GM12878 (cell line): ENCODE data around the gene TMEM40. TPM values are rescaled to one million over a fixed set of nuclear protein-coding genes. Genes with fewer than 3 reads are reported as not detected.

ENCODE experiments used
- ATAC-seq: fragments of 200-7000 bp; cut with Tn5 transposase; 3 replicates; pipeline ENCODE4 v1.9.1; 2020; ENCODE audit warnings: mild to moderate bottlenecking, moderate library complexity
- BruUV-seq: library from RNA; stranded (reverse); fragments of 400-500 nt; replicated peaks from 2 replicates; lab custom pipeline; 2021; lab: Mats Ljungman, UMichigan
- CTCF ChIA-PET: fragments of 300-600 bp; sonication (Branson Sonifier 250); formaldehyde crosslinking; extraction: SDS; loops from one replicate; lab custom pipeline; 2021; ENCODE audit warnings: inconsistent platforms; lab: Yijun Ruan, JAX
- POLR2A ChIA-PET: fragments of 350-600 bp; formaldehyde crosslinking; extraction: SDS; loops from one replicate; lab custom pipeline; 2021; ENCODE audit warnings: inconsistent platforms; lab: Charles Lee
- RAD21 ChIA-PET: fragments of 300-600 bp; sonication (Branson Sonifier 250); formaldehyde crosslinking; loops from one replicate; lab custom pipeline; 2023; ENCODE audit warnings: antibody characterized with exemption; ENCODE audit not compliant: unreplicated experiment; lab: Charles Lee
- SMC1A ChIA-PET: fragments of 300-600 bp; sonication (Branson Sonifier 250); formaldehyde crosslinking; loops from one replicate; lab custom pipeline; 2023; ENCODE audit not compliant: unreplicated experiment, uncharacterized antibody; lab: Charles Lee
- DNase-seq: peaks from one replicate; pipeline ENCODE4 v3.0.0-alpha.2; 2011; ENCODE audit warnings: low read depth, low spot score
- FAIRE-seq: peaks from 3 replicates; lab custom pipeline; 2011; peaks lifted over from hg19 to GRCh38; lab: Jason Lieb, UNC
- H2AFZ ChIP-seq: 2 replicates; pipeline ENCODE4 v1.6.0; 2011; ENCODE audit warnings: low read depth, low read length, control low read depth; ENCODE audit not compliant: control insufficient read depth
- H3K27ac ChIP-seq: 2 replicates; pipeline ENCODE4 v1.5.1; 2011; ENCODE audit warnings: control low read depth; ENCODE audit not compliant: control insufficient read depth, insufficient read depth
- H3K27me3 ChIP-seq, 2 experiments: replicated peaks in 1 of 2; 2 replicates each; pipeline versions ENCODE4 v1.6.0 to v1.6.1; 2011; ENCODE audit warnings: low read length in 1 of 2; ENCODE audit not compliant: control insufficient read depth in 2 of 2, insufficient read depth in 2 of 2
- H3K36me3 ChIP-seq, 2 experiments: 2 replicates each; pipeline ENCODE4 v1.5.1; 2011; ENCODE audit warnings: low read length in 1 of 2; ENCODE audit not compliant: control insufficient read depth in 2 of 2, insufficient read depth in 2 of 2
- H3K4me1 ChIP-seq: 2 replicates; pipeline ENCODE4 v1.6.1; 2011; ENCODE audit warnings: mild to moderate bottlenecking, low read length, moderate library complexity, mixed read lengths; ENCODE audit not compliant: control insufficient read depth, insufficient read depth
- H3K4me2 ChIP-seq: 2 replicates; pipeline ENCODE4 v1.6.0; 2011; ENCODE audit warnings: control low read depth; ENCODE audit not compliant: control insufficient read depth, insufficient read depth
- H3K4me3 ChIP-seq: fragments of 200-600 bp; sonication (generic); 2 replicates; pipeline ENCODE4 v1.5.1; 2016
- H3K79me2 ChIP-seq: 2 replicates; pipeline ENCODE4 v1.6.0; 2011; ENCODE audit warnings: low read length; ENCODE audit not compliant: control insufficient read depth, insufficient read depth
- H3K9ac ChIP-seq: 2 replicates; pipeline ENCODE4 v1.8.0; 2011; ENCODE audit warnings: low read length, control low read depth, mixed read lengths; ENCODE audit not compliant: control insufficient read depth, insufficient read depth
- H3K9me3 ChIP-seq: replicated peaks from 3 replicates; pipeline ENCODE4 v1.5.1; 2011; ENCODE audit warnings: mild to moderate bottlenecking, low read length; ENCODE audit not compliant: control insufficient read depth, insufficient read depth
- H4K20me1 ChIP-seq: 2 replicates; pipeline ENCODE4 v1.6.0; 2011; ENCODE audit not compliant: control insufficient read depth, insufficient read depth
- CHD4 ChIP-seq: fragments of 200-600 bp; sonication (generic); IDR thresholded peaks from 2 replicates; pipeline ENCODE4 v1.6.1; 2016; ENCODE audit warnings: mild to moderate bottlenecking
- HSF1 ChIP-seq: fragments of 150-350 bp; IDR thresholded peaks from 2 replicates; pipeline ENCODE4 v1.6.1; 2014; ENCODE audit warnings: mild to moderate bottlenecking, low read depth, low read length
- MTA2 ChIP-seq: fragments of 450-650 bp; IDR thresholded peaks from 2 replicates; pipeline ENCODE4 v1.6.1; 2016; ENCODE audit warnings: low read depth, mild to moderate bottlenecking, moderate library complexity
- MYB ChIP-seq: fragments of 150-350 bp; IDR thresholded peaks from 2 replicates; pipeline ENCODE4 v1.6.1; 2014; ENCODE audit warnings: mild to moderate bottlenecking, low read depth, low read length, borderline replicate concordance
- NKRF ChIP-seq: fragments of 450-650 bp; conservative IDR thresholded peaks from 2 replicates; pipeline ENCODE4 v1.6.1; 2017; ENCODE audit warnings: mild to moderate bottlenecking, moderate library complexity
- SIN3A ChIP-seq: IDR thresholded peaks from 2 replicates; pipeline ENCODE4 v1.6.1; 2012; ENCODE audit warnings: low read depth, low read length, improper control_type of control experiment
- SP1 ChIP-seq: IDR thresholded peaks from one replicate; pipeline ENCODE4 v1.6.1; 2011; ENCODE audit warnings: low read depth, low read length
- SUPT20H ChIP-seq: IDR thresholded peaks from 2 replicates; pipeline ENCODE4 v1.6.1; 2011; ENCODE audit warnings: low read depth, mild to moderate bottlenecking, low read length, moderate library complexity, borderline replicate concordance; ENCODE audit not compliant: control insufficient read depth
- USF2 ChIP-seq: IDR thresholded peaks from 2 replicates; pipeline ENCODE4 v1.6.1; 2011; ENCODE audit warnings: low read depth, low read length, improper control_type of control experiment, borderline replicate concordance
- WGBS: methylation state at CpG from one replicate; pipeline ENCODE4 v1.1.6; 2016; ENCODE audit warnings: low lambda C conversion rate; ENCODE audit not compliant: insufficient replicate concordance, insufficient coverage; ENCODE audit errors: missing lambda C conversion rate; 5-methylcytosine and 5-hydroxymethylcytosine counted together
- in situ Hi-C: fragments of 300-500 bp; cut with MboI; formaldehyde crosslinking; loops from 9 replicates; pipeline ENCODE4 v1.14.3; 2018; ENCODE audit warnings: mixed read lengths
- intact Hi-C: fragments of 100-400 bp; cut with micrococcal nuclease; formaldehyde crosslinking; loops from one replicate; pipeline ENCODE4 v1.14.2; 2022; ENCODE audit not compliant: unreplicated experiment
- polyA plus RNA-seq, 11 experiments: library from polyadenylated mRNA; depleted of rRNA in 4 of 11; unstranded in 6 of 11; stranded (reverse) in 5 of 11; fragments of >200 nt; fragmentation: Nextera tagmentation in 4 of 11; fragmentation: Illumina TruSeq in 1 of 11; extraction: Ambion mirVana in 4 of 11; extraction: Trizol in 1 of 11; gene quantifications; 1 replicate in 1 of 11; 2 replicates in 10 of 11; pipeline versions ENCODE4 v1.2.1 to v1.2.3, GENCODE V29; 2011 to 2016; ENCODE audit warnings: inconsistent platforms in 2 of 11, missing spikeins in 2 of 11, low read depth in 1 of 11
- total RNA-seq, 4 experiments: library from RNA; depleted of rRNA in 3 of 4; stranded (reverse); fragments of >200 nt in 3 of 4; fragmentation: Illumina TruSeq in 1 of 4; extraction: Trizol in 1 of 4; gene quantifications; 2 replicates each; pipeline versions ENCODE4 v1.2.1 to v1.2.3, GENCODE V29; 2013 to 2021
- TF ChIP-seq, protein P1 (sequence below): fragments of 450-650 bp; IDR thresholded peaks from 2 replicates; pipeline ENCODE4 v1.6.1; 2017; ENCODE audit warnings: mild to moderate bottlenecking

Gene TMEM40
- total and polyA plus RNA-seq, 10 of the 15 experiments (the other 5 are each of a cell fraction or from before 2014, with no cell fraction given), result 0.10 to 0.46 (median 0.27) TPM; not detected in 3

GRCh38 chr3:12734960-12735359 is 24.1 kb downstream of the TMEM40 start:
- H3K36me3 ChIP-seq, result no peaks in the 10 kb centered on the region
- no peaks in the 10 kb centered on the region for H4K20me1 ChIP-seq
- no TSS peak for BruUV-seq
- H3K79me2 ChIP-seq, result no peaks in the 10 kb centered on the region
- no peaks in the 10 kb centered on the region for H3K4me1 ChIP-seq
- no peaks in the 10 kb centered on the region for H3K9me3 ChIP-seq
- in situ Hi-C loops, result no loop called here
- no peak overlapping the region for H3K27ac ChIP-seq
- CTCF ChIA-PET, result no interaction called here
- no peak overlapping the region for H3K4me2 ChIP-seq
- no peak overlapping the region for H3K4me3 ChIP-seq
- no peak overlapping the region for H2AFZ ChIP-seq
- ATAC-seq, result no peak
- POLR2A ChIA-PET, result no interaction called here
- 48% methylated on average over 4 of the region's 4 CpGs for WGBS
- SMC1A ChIA-PET, result no interaction called here
- no peak for TF ChIP-seq CHD4
- no peak for TF ChIP-seq USF2
- TF ChIP-seq, all 136 proteins: peak for 0
- no peak for FAIRE-seq
- Histone ChIP-seq H3K9ac (no peak overlapping the region), H3K27me3 (no peaks in the 10 kb centered on the region)
- RAD21 ChIA-PET, result no interaction called here
- DNase-seq, result no peak
- intact Hi-C loops, result no loop called here

DNA sequence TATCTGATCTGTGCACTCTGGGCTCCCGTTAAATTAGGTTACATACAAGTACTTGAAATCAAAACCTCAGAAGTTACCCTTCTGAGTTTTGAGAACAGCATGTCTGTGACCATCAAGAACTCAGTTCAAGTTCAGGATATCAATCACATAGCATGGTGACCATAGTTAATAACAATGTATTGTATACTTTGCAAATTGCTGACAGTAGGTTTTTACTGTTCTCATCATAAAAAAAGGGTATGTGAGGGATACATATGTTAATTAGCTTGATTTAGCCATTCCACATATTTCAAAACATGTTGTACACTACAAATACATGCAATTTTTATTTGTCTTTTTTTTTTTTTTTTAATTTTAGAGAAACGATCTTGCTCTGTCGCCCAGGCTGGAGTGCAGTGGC is 25.5 kb downstream of the TMEM40 start:
- no TSS peak for BruUV-seq
- TF ChIP-seq HSF1 (no peak), SP1 (no peak), SIN3A (no peak), MTA2 (no peak), MYB (no peak), SUPT20H (no peak), NKRF (no peak)
- TF ChIP-seq, protein P1, sequence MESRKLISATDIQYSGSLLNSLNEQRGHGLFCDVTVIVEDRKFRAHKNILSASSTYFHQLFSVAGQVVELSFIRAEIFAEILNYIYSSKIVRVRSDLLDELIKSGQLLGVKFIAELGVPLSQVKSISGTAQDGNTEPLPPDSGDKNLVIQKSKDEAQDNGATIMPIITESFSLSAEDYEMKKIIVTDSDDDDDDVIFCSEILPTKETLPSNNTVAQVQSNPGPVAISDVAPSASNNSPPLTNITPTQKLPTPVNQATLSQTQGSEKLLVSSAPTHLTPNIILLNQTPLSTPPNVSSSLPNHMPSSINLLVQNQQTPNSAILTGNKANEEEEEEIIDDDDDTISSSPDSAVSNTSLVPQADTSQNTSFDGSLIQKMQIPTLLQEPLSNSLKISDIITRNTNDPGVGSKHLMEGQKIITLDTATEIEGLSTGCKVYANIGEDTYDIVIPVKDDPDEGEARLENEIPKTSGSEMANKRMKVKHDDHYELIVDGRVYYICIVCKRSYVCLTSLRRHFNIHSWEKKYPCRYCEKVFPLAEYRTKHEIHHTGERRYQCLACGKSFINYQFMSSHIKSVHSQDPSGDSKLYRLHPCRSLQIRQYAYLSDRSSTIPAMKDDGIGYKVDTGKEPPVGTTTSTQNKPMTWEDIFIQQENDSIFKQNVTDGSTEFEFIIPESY, result no peak

More for the DNA sequence above, 25.5 kb downstream of the TMEM40 start:
- no peak for FAIRE-seq
- in situ Hi-C loops, result no loop called here
- DNase-seq, result no peak
- Histone ChIP-seq H3K27me3 (no peaks in the 10 kb centered on the region), H3K9me3 (no peaks in the 10 kb centered on the region), H3K36me3 (no peaks in the 10 kb centered on the region), H3K4me3 (no peak overlapping the region), H4K20me1 (no peaks in the 10 kb centered on the region), H3K4me2 (no peak overlapping the region), H3K9ac (no peak overlapping the region), H3K27ac (no peak overlapping the region), H3K79me2 (no peaks in the 10 kb centered on the region), H2AFZ (no peak overlapping the region), H3K4me1 (no peaks in the 10 kb centered on the region)
- ChIA-PET SMC1A (no interaction called here), CTCF (no interaction called here), RAD21 (no interaction called here), POLR2A (no interaction called here)
- intact Hi-C loops, result no loop called here
- no peak for ATAC-seq
- 77% methylated on average over 1 of the region's 3 CpGs for WGBS
